Left renal cortex interstitium (tissue), 4 donors: ENCODE results near the gene HMCN2. TPM values are rescaled to one million over a fixed set of nuclear protein-coding genes. Genes with fewer than 3 reads are reported as not detected.
"Not testable (repeated sequence)": the region's sequence is repeated elsewhere in the genome, so short reads cannot be mapped to it uniquely, and the experiment has no call there.

Experiments
- DNase-seq, 4 donors: peaks; one replicate each; pipeline ENCODE4 v3.0.0-alpha.2; 2013; ENCODE audit warnings: low read depth in 4 of 4, low spot score in 2 of 4, missing footprints in 1 of 4
- polyA plus RNA-seq, 4 donors: library from polyadenylated mRNA; unstranded; fragments of 120-200 nt; gene quantifications; one replicate each; pipeline ENCODE4 v1.2.1, GENCODE V29; 2013; ENCODE audit not compliant: insufficient read length in 4 of 4

The HMCN2 gene
- polyA plus RNA-seq, 4 donors, result 0.73 to 1.6 (median 0.92) TPM

DNA sequence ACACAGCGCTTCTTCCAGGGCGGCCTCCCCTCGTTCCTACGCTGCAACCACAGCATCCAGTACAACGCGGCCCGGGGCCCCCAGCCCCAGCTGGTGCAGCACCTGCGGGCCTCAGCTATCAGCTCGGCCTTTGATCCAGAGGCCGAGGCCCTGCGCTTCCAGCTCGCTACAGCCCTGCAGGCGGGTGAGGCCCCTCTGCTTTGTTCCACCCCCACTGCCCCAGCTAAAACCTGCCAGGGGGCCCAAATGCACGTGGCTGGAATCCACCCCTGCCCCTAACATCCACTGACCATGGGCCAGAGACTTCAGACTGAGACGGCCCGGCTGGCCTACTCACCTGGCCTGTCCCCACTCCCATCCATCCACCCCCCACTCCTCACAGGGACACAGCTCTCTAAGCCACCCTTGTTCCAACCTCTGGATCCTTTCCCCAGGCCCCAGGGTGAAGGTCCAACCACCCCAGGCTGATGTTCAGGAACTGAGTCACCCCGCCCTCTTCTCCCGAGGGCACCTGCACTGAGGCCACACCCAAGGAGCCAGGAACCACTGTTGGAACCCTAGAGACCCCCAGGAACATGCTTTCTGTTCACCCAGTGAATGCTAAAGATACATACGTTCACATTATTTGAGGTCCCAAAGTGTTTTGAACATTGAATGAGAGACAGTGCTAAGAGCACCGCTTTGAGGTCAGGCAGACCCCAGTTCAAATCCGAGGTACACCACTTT, 160.3 kb downstream of the HMCN2 start:
- no peak for DNase-seq

GRCh38 chr9:130426467-130426773, 160.9 kb downstream of the HMCN2 start:
- DNase-seq, result no peak

- no peak for DNase-seq
These were observed 161.3 kb downstream of the HMCN2 start for GRCh38 chr9:130426883-130427282.

- no peak for DNase-seq
These were observed 161.8 kb downstream of the HMCN2 start for GRCh38 chr9:130427326-130427725.

- no peak for DNase-seq
These were observed 162.6 kb downstream of the HMCN2 start for GRCh38 chr9:130428086-130428665.

- DNase-seq, result no peak
These were observed 163.8 kb downstream of the HMCN2 start for GRCh38 chr9:130429381-130429780.

DNA sequence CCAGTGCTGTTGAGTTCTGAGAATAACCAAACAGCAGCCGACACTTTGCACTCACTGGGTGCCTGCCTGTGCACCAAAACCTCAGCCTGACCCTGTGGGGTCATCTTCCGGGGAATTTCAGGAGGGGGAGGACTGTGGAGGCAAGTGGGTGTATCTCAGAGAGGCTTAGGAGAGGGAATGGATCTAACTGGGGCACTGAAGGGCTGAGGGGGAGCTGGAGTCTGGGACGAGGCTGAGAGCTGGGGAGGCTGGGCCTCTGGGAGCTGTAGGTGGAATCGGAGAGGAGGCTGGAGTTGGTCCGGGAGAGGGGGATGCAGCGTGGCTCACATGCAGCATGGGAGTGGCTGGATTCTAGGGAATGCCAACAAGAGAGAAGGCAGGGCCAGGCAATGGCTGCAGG, 164.3 kb downstream of the HMCN2 start:
- no peak for DNase-seq

- no peak for DNase-seq
These were observed 164.7 kb downstream of the HMCN2 start for GRCh38 chr9:130430232-130430631.

DNA sequence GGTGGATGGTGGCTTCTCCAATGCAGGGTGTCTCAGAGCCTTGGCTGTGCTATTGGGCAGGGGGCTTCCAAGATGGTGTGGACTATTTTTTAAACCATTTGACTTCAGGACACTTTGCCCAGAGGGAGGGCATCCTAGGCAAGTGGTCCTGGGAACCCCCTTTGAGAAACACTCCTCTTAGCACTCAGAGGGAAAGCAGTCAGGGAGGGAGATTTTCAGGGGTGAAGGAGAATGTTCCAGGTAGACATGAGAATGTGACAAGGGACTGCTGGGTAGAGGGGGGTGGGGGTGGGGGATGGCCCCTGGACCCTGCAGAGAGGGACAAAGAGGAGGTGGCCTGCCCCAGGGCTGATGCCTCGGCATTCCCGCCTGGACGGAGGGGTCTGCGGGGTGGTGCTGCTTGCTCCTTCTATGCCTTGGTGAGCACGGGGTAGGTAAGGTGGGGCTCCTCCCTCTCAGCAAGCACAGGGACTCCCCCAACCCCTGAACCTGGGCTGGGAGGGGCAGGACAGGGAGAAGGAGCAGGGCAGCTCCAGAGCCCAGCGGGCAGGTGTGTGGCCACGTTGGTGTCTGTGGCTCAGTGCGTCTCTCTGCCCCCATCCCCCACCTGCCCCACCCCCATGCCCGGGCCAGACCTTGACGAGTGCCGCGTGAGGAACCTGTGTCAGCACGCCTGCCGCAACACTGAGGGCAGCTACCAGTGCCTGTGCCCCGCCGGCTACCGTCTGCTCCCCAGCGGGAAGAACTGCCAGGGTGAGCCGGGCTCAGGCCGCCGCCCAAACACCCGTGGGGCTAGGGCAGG, 165.4 kb downstream of the HMCN2 start:
- no peak for DNase-seq

DNA sequence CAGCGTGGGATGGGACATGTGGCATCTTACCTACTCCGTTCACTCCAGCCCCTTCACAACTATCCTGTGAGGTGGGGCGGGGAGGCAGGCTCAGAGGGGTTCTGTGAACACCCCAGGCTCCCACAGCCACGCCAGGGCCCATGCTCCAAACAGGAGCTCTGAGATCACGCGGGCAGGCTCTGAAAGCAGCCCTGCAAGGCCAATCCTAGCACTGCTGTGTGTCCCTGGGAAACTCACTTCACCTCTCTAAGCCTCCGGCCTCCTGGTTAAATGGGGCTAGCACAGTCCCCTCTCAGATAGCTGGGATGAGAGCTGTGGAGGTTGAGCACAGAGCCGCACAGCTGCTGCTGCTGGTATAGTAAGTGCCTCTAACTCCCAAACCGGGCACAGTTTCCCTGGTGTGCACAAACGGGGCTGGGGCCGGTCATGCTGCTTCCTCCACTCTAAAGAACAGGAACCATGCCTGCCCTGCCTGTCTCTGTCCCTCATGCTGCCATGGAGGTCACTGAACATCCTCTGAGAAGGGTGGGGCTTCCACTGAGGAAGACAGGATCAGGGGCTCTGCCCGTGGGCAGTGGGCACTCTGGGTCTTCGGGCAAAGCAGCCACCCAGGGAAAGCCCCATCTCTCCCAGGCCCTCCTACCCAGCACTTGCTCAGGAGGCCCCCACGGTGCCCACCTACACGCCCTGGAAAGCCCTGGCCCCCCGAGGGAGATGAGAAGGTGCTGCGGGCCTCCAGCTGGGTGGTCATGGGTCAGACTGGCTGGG, 166.2 kb downstream of the HMCN2 start:
- no peak for DNase-seq

GRCh38 chr9:130432362-130432761, 166.8 kb downstream of the HMCN2 start:
- no peak for DNase-seq

- DNase-seq, result no peak
These were observed 167.2 kb downstream of the HMCN2 start for GRCh38 chr9:130432796-130433167.

DNA sequence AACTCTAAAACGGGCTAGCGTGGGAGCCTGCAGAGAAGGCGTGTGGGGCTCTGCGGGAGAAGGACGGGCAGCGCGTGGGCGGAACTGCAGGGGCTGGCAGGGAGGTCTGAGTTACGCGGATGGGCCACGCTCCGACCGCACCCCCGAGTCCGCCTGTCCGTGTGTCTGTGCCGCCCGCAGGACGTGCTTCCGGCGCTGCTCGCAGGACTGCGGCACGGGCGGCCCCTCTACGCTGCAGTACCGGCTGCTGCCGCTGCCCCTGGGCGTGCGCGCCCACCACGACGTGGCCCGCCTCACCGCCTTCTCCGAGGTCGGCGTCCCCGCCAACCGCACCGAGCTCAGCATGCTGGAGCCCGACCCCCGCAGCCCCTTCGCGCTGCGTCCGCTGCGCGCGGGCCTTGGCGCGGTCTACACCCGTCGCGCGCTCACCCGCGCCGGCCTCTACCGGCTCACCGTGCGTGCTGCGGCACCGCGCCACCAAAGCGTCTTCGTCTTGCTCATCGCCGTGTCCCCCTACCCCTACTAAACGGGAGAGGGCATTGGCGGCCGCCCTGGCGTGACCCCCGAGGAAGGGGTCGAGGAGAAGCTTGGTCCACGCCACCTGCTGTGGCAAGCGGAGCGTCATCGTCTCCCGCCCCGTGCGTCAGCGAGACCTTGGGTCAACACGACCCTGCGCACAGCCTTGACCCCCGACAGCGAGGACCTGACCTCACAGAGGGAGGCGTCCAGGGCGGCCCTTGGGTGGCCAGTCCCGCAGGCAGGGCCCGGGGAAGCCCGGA, 167.8 kb downstream of the HMCN2 start:
- no peak for DNase-seq

DNA sequence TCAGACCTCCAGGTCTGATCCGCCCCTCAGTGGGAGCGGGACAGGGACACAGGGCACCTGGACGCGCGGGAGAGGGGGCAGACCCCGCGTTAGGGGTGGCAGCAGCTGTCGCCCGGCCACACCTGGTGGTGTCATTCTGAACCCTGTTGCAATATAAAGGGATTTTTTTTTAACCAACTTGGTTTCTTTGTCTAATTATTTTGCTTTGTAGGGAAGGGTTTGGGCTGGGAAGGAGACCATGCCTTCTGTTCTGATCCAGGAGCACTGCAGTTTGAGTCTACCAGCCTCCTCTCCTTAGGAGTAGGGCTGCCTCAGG, 168.3 kb downstream of the HMCN2 start:
- DNase-seq, result no peak

- not testable (repeated sequence) for DNase-seq
These were observed 169.1 kb downstream of the HMCN2 start for GRCh38 chr9:130434656-130435055.

DNA sequence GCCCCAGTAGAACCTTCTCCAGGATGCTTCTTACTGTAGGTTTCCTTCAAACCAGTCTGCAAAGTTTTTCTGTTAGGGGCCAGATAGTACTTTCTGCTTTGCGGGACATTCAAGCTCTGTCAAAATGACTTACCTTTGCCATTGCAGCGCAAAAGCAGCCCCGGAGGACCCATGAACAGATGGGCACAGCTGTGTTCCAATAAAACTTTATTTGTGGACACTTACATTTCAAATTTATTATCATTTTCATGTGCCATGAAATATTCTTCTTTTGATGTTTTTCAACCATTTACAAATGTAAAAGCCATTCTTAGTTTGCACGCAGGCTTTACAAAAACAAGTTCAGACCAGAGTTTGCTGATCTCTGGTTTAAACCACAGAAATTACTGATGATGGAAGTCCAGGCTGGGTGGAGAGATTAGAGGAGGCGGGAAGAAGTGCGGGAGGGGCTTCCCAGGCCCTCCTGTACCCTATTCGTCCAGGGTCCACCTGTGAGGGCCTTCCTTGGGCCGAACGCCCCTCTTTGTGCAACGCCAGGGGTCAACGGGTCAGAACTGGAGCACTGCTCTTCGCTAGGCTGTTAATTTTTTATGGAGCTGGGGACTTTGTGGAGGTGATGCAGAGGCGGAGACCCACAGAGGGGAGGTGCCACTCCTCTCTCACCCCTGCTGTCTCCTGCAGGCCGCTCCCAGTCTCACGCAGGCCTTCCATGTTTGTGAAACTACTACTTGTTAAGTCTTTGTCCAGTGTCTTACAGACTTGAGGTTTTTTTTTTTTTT, 171.6 kb downstream of the HMCN2 start:
- no peak for DNase-seq

DNA sequence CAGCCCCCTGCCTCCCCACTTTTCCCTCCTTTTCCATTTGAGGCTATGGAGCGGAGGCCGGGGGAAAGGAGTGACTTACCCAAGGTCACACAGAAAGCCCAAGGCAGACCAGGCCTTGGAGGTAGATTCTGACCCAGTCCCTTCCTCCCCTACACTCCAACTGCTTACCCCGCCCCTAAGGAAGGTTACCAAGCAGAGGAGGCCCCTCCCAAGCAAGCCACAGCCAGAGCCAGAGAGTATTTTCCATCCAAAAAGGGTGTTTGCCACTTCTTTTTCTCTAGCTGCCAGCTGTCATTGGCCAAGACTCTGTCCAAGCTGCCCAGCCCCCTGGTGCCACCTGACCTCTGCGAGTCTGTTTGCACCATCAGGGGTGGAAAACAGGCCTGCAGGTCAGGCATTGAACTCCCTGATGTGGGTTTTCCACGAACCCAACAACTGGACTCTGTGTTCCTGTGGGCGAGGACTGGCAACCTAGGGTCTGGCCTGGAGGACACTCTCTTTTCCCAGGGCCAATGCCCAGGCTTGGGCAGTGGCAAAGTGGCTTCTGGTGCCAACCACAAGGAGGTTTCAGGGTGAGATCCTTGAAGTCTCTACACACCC, 172.9 kb downstream of the HMCN2 start:
- DNase-seq, result no peak

- DNase-seq, result no peak
These were observed 175.5 kb downstream of the HMCN2 start for GRCh38 chr9:130441031-130441430.

- no peak for DNase-seq
These were observed 177.3 kb downstream of the HMCN2 start for GRCh38 chr9:130442746-130443455.
